Measurements from ENCODE around the gene SELPLG.
"Not testable (repeated sequence)": the region's sequence is repeated elsewhere in the genome, so short reads cannot be mapped to it uniquely, and the experiment has no call there.

Gene SELPLG

DNA sequence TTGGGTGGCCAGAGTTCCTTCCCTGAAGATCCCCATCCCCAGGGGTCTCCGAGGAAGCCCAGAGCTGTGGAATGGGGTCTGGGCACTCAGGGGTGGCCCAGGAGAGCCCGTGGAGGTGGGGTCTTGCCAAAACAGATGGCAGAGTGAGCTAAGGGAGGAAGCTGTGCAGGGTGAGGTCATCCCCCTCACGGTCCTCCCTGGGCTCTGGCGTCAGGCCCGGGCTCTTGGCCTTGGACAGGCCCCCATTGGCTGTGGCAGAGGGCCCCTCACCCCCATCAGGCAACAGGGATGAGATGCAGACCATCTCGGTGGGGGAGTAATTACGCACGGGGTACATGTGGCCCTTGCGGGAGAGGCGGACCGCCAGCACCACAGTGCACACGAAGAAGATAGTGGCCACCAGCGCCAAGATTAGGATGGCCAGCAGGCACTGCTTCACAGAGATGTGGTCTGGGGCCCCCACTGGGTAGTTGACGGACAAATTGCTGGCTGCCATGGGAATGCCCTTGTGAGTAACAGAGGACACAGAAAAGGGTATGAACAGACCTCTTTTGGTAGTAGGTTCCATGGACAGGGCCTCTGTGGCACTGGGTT lies 10.7 kb downstream of the SELPLG start:
- Histone ChIP-seq H3K4me1 (peaks cover 25% of the 10 kb centered on the region), H3K27me3 (no peaks in the 10 kb centered on the region), H3K27ac (peak overlapping the region; percentile 45), H3K9ac (no peak overlapping the region), H3K4me3 (no peak overlapping the region), H3K9me3 (peaks cover 5% of the 10 kb centered on the region; the same call in 1 of the 2 replicates), H3K4me2 (peak overlapping the region; percentile 68), H4K20me1 (no peaks in the 10 kb centered on the region), H3K36me3 (no peaks in the 10 kb centered on the region)
- TF ChIP-seq Cebpa-rat (IDR thresholded peaks at IDR 0.05), result no peak

DNA sequence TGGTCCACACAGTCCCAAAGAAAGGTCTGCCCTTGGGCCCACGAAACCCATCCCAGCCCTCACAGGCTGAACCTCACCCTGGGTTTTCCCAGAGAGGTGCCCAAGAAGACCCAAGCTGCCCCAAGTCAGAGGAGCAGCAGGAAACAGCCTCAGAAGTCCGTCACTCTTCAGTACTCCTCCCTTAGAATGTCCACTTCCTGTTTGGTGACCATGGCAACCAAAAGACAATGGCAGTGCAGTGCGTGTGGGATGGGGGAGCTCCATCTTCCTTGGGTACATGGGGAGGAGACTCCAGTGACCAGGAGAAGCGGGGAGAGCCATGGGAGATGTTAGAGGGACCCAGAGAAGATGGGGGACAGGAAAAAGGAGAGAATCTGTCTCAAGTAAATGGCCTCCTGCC lies 11.3 kb downstream of the SELPLG start:
- Histone ChIP-seq H3K27me3 (no peaks in the 10 kb centered on the region), H3K9me3 (peaks cover 5% of the 10 kb centered on the region; the same call in 1 of the 2 replicates), H3K9ac (no peak overlapping the region; the same call in 1 of the 2 replicates), H3K4me1 (peaks cover 25% of the 10 kb centered on the region), H3K27ac (peak overlapping the region; percentile 45), H3K36me3 (no peaks in the 10 kb centered on the region), H3K4me2 (peak overlapping the region; percentile 68), H4K20me1 (no peaks in the 10 kb centered on the region), H3K4me3 (no peak overlapping the region)
- TF ChIP-seq Cebpa-rat (IDR thresholded peaks at IDR 0.05), result no peak

DNA sequence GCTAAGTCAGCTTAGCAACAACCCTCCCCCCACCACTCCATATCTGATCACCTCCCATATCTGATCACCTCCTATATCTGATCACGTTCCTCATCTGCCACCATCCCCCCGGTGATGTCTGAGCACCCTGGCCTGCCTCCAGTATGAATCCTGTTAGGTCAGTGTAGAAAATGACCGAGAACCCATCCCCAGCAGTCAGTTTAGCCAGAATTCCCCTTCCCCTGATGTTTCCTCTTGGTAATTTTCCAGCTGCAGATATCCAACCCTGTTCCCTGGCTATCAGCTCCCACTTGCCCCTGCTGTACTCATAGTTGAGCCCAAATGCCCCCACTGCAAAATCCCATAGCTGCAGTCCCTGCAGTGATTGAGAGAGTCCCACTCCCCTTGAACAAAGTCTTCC lies 12.5 kb downstream of the SELPLG start:
- Histone ChIP-seq H3K36me3 (no peaks in the 10 kb centered on the region), H3K9ac (no peak overlapping the region), H3K27ac (no peak overlapping the region), H3K4me3 (no peak overlapping the region), H3K9me3 (peaks cover 7% of the 10 kb centered on the region), H3K4me2 (no peak overlapping the region), H4K20me1 (no peaks in the 10 kb centered on the region), H3K27me3 (no peaks in the 10 kb centered on the region), H3K4me1 (peaks cover 38% of the 10 kb centered on the region)
- TF ChIP-seq Cebpa-rat (IDR thresholded peaks at IDR 0.05), result no peak

DNA sequence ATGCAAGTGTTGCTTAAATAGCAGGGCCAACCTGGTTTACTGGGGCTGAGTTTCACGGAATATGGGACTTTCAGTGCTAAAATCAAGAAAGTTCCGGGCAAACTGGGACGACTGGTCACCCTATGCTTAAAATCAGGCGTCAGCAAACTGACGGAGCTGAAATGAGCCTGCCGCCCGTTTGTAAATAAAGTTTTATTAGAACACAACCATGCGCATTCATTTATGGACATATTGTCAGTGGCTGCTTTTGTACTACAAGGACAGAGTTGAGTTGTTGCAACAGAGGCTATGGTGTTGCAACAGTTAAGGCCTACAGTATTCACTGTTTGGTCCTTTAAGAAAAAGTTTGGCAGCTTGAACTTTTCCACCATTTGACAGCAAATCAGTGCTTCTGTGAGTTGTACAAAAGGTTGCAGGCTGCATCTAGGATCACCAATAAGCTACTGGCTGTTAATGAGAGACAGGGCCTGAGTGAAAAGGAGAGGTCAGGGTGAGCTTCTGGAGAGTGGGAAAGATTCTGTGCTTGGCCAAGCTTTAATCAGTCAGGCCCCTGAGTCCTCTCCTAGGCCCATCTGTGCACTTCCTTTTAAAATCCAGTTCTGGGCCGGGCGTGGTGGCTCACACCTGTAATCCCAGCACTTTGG lies 13.3 kb downstream of the SELPLG start:
- Histone ChIP-seq H3K4me2 (no peak overlapping the region), H3K9me3 (peaks cover 15% of the 10 kb centered on the region), H3K27ac (no peak overlapping the region), H3K36me3 (no peaks in the 10 kb centered on the region), H3K27me3 (no peaks in the 10 kb centered on the region), H4K20me1 (no peaks in the 10 kb centered on the region), H3K4me1 (peaks cover 40% of the 10 kb centered on the region), H3K4me3 (no peak overlapping the region), H3K9ac (no peak overlapping the region)
- TF ChIP-seq Cebpa-rat (IDR thresholded peaks at IDR 0.05), result no peak

DNA sequence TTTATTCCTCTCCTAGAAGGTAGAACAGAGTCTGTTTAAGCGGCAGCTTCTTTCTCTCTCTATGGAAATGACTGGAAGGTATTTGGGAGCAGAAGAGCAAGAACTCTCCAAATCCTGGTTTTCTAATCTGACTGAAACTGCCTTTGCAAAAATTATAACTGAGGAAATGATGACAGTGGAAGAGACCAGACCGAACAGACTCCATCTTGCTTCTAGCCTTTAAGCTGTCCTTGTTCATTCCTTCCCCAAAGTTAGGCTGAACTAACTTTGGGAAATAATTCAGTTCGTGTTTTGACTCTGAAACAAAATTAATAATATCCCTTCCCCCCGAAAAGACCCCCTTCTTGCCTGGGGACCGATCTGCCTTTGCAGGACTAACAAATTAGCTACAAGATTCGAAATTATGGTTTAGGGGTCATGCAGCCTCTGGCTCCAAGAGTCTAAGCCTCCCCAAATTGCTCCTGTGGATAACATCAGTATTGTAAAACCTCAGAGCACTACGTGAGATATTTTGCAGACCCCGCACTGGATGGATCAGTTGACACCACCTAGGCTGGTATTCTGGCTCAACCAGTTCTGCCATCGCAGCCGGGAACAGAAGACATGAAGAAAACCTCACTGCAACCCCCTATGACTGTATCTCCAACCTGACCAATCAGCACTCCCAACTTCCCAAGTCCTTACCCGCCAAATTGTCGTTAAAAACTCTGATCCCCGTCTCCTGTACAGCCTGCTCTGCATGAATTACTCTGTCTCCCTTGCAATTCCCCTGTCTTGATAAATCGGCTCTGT lies 14.1 kb downstream of the SELPLG start:
- Histone ChIP-seq H3K4me2 (no peak overlapping the region), H3K27me3 (no peaks in the 10 kb centered on the region)
- no peak for TF ChIP-seq Cebpa-rat (IDR thresholded peaks at IDR 0.05)

DNA sequence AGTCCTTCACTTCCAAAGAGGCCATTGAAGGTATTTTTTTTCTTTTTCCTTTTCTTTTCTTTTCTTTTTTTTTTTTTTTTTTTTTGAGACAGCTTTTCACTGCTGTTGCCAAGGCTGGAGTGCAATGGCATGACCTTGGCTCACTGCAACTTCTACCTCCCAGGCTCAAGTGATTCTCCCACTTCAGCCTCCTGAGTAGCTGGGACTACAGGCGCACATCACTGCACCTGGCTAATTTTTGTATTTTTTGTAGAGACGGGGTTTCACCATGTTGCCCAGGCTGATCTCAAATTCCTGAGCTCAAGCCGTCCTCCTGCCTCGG lies 14.8 kb downstream of the SELPLG start:
- not testable (repeated sequence) for H3K27me3 ChIP-seq, H3K27ac ChIP-seq, H3K9ac ChIP-seq, H3K4me3 ChIP-seq, H4K20me1 ChIP-seq, H3K36me3 ChIP-seq, H3K4me2 ChIP-seq
- Histone ChIP-seq H3K9me3 (peaks cover 18% of the 10 kb centered on the region), H3K4me1 (peaks cover 50% of the 10 kb centered on the region)

More for the DNA sequence above, 14.1 kb downstream of the SELPLG start:
- Histone ChIP-seq H4K20me1 (no peaks in the 10 kb centered on the region), H3K36me3 (no peaks in the 10 kb centered on the region), H3K27ac (no peak overlapping the region), H3K9me3 (peaks cover 18% of the 10 kb centered on the region), H3K9ac (no peak overlapping the region), H3K4me1 (peaks cover 48% of the 10 kb centered on the region), H3K4me3 (no peak overlapping the region)

DNA sequence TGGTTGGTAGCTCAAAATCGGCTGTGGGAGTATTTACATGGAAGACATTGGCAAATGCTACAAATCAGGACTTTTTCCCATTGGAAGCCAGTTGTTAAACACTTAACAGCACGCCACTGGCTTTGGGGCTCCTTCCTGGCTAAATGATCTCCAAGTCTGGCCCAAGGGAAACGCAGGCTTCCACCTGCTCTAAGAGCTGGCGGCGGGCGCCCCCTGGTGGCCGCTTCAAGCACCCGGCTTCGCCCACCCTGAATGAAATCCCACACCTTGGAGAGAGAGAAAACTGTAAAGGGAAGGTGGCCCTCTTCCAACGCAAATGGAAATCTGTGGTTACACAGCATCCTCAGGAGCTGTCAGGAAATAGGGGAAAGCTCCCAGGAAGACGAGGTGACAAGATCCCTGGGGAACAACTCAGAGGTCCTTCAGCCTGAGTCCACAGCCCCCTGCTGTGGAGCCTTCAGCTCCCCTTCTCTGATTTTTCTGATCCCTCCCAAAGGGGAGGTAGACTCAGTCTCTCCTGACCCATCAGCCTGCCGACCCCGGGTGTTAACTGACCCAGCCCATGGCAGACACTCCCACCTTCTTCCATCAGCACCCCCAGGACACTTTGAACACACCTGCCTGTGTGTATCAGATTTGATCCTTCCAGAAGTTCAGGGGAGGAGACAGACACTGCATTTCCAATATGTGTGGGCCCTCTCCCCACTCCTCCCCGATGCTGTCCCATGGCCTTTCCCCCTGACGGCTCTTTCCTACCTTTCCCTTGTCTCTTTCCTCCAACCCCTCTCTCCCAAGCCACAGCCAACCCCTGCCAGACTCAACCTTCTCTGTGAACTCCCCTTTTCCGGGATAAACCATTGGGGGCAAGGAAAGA lies 15.4 kb downstream of the SELPLG start:
- H3K27ac ChIP-seq, result no peak overlapping the region
- H3K9me3 ChIP-seq, result peaks cover 16% of the 10 kb centered on the region
- H3K4me2 ChIP-seq, result peak overlapping the region; percentile 63
- no peak overlapping the region for H3K4me3 ChIP-seq
- H3K4me1 ChIP-seq, result peaks cover 56% of the 10 kb centered on the region
- H3K36me3 ChIP-seq, result no peaks in the 10 kb centered on the region
- H4K20me1 ChIP-seq, result no peaks in the 10 kb centered on the region
- H3K9ac ChIP-seq, result no peak overlapping the region
- no peaks in the 10 kb centered on the region for H3K27me3 ChIP-seq
- TF ChIP-seq Cebpa-rat (IDR thresholded peaks at IDR 0.05), result no peak

DNA sequence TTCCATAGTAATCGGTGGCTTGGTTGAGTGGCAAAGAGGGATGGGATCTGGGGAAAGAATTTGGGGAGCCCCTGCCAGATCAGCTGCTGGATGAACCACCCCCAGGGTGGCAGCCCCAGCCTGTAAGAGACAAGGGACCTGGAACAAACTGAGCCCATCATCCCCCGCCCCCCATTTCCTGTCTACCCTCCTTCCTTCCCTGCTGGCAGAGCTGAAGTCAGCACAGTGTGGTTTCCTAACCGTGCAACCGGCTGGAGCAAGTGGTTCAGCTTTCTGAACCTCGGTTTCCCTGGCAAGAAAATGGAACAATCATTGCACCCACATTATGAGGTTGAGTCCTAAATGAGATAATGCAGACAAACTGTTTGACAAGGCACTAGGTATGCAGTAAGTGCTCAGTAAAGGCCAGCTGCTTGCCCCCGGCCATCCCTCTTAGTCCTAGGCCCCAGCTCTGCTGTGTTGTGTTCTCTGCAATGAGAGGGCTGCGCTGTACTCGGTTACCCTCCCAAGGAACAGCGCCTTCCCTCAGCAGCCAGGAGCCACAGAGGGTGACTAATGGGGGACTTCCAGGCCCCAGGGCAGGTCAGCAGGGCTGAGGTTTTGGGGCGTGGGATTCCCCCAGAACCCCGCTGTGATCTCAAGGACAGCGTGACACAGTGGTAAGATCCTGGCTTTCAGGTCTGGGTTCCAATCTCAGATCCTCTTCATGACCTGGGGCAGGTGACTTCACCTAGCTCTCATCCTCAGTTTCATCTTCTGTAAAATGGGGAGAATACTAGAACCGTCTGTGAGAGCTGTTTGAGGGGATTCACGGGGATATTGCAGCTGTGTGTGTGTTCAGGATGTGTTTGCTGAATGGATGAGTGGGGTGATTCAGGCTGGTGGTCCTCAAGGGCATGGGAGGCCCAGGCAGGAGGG lies 16.5 kb downstream of the SELPLG start:
- Histone ChIP-seq H3K9me3 (peaks cover 12% of the 10 kb centered on the region), H3K4me3 (no peak overlapping the region), H3K36me3 (no peaks in the 10 kb centered on the region), H3K27ac (peak overlapping the region; percentile 63), H3K4me2 (peak overlapping the region; percentile 63), H3K4me1 (peaks cover 60% of the 10 kb centered on the region), H3K9ac (no peak overlapping the region), H3K27me3 (no peaks in the 10 kb centered on the region), H4K20me1 (no peaks in the 10 kb centered on the region)
- no peak for TF ChIP-seq Cebpa-rat (IDR thresholded peaks at IDR 0.05)

DNA sequence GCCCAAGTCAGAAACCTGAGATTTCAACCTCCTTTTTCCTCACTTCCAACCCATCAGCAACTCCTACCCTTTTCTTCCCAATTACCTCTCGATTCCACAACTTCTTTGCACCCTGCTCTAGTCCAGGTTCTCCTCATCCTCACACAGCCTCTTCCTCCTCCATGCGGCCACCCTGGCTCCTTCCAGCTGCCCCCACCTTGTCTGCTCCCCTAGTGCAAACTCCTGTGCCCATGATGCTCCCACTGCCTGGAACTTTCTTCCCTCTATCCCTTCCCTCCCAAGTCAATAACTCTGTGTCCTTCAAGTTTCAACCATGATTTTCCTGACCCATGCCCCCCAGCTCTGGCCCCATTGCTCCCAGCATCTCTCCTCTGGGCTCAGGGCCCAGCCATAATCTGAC lies 17.3 kb downstream of the SELPLG start:
- no peak overlapping the region for H3K4me3 ChIP-seq
- TF ChIP-seq Cebpa-rat (IDR thresholded peaks at IDR 0.05), result no peak

More for the DNA sequence above, 17.3 kb downstream of the SELPLG start:
- Histone ChIP-seq H3K27me3 (no peaks in the 10 kb centered on the region), H3K36me3 (no peaks in the 10 kb centered on the region), H3K4me1 (peaks cover 63% of the 10 kb centered on the region), H3K9ac (no peak overlapping the region), H4K20me1 (no peaks in the 10 kb centered on the region), H3K9me3 (peaks cover 12% of the 10 kb centered on the region), H3K27ac (peak overlapping the region; percentile 63), H3K4me2 (peak overlapping the region; percentile 63)
